Measurements from ENCODE around the gene BMX. TPM values are rescaled to one million over a fixed set of nuclear protein-coding genes. Genes with fewer than 3 reads are reported as not detected.
A peak's percentile ranks its signal among the peaks of the same experiment; 100 is the strongest.

Gene BMX
- polyA plus RNA-seq (ENCODE audit: insufficient read length), result 1.8 TPM

DNA sequence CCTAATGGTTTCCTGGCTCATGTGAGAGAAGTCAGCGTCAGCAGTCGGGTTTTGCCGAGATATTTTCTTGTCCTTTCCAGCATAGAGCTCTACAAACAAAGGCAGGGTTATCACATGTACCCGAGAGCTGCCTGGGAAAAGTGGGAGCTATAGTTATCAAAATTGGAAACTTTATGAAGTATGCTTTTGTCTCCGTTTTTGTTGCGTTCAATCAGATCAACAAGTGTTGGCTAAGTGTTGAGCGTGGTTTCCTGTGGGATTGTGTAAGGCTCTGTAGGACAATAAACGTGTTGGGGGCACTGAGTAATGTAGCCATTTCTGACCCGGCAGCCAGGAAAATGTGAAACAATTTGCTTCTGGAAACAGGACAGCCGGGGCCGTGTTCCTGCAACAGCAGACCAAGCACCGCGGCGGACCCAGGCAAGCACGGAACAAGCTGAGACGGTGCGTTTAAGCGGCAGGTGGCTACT, at the start of gene BMX:
Gene BMX, plus strand, starts transcription at position 311 of the 470 bp plus-strand sequence. CDS start 7,547 bp downstream, outside the sequence.
- peak; percentile 22 for DNase-seq (ENCODE audit: low read depth)

DNA sequence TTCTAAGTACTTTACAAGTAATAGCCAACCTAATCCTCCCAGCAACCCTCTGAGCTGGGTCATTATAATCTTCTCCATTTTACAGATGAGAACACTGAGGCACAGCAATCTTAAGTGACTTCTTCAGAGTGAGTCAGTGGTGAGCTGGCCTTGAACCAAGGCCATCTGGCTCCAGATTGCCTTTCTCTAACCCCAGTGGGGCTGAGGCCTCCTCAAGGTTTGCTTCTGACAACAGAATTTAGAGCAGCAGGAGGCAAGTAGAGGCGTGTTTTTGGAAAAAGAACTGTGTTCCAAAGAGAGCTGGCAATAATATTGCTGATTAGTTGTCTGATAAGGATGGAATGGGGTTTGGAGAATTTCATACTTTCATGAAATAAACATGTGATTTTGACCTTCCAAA, 48.7 kb upstream of the BMX start:
- DNase-seq (ENCODE audit: low read depth), result no peak

DNA sequence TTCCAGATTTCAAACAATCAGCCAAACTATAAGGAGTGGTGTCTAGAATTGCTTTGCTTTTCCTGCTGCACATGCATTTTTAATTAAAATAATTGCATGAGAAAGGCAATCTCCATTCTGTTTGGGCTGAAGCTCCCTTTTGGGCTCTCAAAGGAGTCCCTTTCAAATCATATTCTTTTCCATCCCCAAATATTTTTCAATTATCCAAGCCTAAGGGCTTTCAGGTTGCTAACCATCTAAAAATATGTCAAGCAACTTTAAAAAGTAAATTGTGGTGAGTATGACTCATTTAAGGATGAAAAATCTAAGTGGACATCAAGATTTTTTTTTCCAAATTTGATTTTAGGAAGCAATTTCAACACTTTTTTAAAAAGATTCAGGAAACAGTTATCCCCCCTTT, 35.9 kb upstream of the BMX start:
- no peak for DNase-seq (ENCODE audit: low read depth)

DNA sequence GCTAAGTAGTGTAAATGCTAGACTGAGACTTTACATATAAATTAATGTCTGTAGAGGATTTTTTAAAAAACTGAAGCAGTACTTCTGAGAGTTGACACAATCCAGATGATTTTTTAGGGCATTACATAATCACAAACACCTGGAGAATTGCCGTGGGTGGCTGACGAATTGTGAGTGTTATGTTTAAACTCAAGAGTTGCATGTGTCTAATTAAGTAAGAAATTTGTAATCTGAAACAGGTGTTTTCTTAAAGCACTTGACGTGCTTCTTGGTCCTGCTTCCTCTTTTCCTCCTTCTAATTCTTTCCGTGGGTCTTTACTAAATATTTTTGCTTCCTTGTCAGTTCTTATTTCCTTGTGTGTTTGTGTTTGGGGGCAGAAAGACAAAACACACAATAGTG, 35.3 kb upstream of the BMX start:
- no peak for DNase-seq (ENCODE audit: low read depth)

DNA sequence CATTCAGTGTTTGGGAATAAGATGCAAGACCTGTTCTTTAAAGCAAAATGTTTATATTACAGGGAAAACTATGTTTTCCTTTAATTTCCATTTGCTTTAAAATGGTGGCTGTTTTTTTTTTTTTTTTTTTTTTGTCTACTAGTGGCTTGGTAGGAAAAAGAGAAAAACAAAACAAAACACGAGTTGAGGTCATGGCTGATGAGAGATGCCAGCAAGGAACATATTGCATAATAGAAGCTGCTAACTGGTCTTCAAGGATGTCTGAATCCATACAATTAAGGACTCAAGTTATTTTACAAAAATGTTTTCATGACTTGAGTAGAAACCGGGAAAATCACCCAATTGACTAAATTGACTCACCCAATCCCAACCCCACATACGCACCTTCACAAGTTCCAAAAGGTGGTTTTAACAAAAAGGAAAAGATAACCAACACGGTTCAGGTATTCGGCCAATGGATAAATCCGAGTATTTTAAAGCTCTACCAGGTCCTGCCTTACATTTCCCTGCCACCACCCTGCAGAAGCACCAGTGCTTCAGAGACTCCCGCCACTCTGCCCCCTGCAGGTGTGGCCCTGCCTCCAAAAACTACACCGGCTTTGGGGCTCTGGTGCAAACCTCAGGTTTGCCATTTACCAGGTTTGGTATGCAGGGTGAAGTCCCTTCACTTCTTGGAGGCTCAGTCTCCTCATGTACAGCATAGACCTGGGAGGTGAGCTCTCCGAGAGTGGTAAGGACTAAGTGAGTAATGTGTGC, 34.5 kb upstream of the BMX start:
- no peak for DNase-seq (ENCODE audit: low read depth)

DNA sequence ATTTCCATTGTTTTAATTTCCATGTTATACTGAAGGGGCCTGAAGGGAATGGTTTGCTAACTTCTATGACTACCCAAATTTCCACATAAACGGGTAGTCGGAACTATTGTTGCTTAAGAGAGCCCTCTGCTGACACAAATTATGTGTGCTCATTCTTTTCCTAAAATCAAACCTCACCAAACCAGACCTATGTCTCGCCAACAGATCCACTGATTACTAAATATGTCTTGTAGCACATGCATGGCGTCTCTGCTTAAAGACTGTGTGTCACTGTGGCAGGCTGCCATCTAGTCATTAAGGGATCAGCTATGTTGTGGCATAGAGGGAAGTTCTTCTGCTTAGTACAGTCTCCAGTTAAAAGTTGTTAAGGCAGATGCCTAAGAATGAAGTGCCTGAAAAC, 32.6 kb upstream of the BMX start:
- DNase-seq (ENCODE audit: low read depth), result peak; percentile 11

DNA sequence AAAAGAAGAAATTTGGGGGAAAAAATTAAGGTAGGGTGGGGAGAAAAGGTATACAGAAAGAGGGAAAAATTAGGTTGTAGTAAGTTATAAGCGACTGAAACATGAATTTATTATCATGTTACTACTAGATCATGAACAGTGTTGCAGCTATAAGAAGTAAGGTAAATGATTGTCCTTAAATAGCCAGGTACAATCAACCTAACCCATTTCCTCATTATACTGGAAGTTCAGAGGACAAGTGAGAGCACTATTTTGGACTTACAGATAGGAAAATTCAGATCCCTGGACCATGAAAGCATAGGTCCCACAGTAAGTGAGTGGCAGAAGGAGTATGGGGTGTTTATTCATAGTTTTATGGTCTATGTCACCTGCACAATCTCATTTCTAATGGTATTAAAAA, 31.0 kb upstream of the BMX start:
- no peak for DNase-seq (ENCODE audit: low read depth)

DNA sequence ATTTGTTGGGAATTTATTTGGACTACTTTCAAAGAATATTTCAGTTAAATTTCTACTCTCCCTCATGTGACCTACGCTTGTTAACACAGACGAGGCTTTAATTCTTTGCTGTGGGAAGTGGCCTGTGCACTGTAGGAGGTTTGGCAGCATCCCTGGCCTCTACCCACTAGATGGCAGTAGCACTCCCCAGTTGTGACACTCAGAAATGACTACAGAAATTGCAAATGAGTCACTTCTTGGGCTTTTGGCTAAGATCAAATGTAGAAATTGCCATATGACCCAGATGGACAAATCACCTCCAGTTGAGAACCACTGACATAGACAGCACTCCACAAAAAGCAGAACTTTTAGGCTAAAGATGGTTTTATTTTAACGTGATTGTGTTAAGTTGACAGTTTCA, 29.6 kb upstream of the BMX start:
- DNase-seq (ENCODE audit: low read depth), result peak; percentile 35

DNA sequence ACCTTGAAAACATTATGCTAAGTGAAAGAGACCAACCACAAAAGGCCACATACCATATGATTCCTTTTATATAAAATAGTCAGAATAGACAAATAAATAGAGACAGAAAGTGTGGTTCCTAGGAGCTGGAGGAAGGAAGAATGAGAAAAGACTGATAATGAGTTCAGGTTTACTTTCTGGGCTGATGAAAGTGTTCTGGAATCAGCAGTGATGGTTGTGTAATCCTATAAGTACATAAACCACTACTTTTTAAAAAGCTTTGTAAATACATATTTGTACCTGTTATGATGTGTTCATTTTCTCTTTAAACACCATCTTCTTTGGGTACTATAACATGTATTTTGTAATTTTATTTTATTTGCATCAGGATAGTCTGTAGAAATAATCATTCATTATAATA, 28.1 kb upstream of the BMX start:
- DNase-seq (ENCODE audit: low read depth), result no peak

DNA sequence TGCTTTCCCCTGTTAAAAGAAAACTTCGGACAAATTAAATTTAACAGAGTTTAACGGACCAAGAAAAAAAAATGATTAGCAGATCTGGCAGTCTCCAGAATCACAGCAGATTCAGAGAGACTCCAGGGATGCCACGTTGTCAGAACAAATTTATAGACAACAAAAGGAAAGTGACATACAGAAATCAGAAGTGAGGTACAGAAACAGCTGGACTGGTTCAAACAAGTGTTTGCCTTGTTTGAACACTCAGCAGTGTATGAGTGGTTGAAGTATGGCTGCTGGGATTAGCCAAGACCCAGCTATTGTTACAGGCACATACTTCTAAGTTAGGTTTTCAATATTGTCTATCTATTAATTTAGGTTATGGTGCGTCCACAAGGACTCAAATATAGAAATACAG, 26.6 kb upstream of the BMX start:
- DNase-seq (ENCODE audit: low read depth), result no peak

DNA sequence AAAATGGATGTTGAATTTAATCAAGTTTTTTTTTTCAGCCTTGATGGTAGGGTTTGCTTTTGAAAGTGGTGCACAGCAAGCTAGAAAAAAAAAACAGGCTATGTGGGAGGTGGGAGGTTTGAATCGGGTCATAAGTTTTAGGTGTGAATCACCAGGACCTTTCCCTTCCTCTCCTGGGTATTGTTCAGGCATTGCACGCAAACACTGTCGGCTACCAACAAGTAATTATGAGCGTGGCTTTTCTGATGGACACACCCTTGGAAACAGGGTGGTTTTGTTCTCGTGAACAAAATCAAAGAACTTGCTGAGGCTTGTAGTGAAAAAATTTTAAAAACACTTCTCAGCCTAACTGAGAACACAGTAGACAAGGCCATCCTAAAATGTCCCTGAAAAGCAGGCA, 25.6 kb upstream of the BMX start:
- DNase-seq (ENCODE audit: low read depth), result no peak

DNA sequence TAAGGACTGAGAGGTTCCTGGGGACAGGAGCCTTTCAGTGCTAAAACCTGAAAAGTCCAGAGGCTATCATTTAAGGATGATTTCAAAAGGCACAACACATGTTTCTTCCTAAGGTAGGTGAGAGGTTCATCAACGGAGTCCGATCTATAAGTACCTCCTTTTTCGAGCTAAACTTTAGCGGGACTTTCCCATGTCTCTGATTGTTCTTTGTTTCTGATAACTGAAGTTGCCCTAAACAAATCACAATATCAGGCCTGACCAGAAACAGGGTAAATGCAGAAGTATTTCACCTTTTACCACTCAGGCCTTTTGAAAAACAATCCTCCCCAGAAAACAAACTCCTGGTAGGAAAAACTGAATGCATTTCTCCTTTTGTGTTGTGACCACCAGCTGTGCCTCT, 25.1 kb upstream of the BMX start:
- no peak for DNase-seq (ENCODE audit: low read depth)

DNA sequence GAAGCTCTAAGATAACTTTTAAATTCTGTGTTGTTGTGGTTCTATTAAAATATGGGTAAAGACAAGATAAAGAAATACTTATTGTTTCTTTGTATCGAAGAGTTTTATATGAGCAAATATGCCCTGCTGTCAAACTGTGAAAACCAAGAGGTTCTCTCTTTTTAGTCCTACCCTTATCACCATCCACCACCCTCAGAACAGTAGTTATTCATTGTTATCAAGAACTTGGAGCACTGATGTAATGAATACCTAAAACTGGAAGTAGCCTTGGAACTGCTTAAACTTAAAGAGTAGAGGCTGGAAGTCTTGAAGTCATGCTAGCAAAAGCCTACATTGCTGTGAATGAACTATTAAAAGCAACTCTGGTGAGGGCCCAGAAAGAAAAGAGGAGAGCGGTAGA, 16.7 kb upstream of the BMX start:
- no peak for DNase-seq (ENCODE audit: low read depth)

DNA sequence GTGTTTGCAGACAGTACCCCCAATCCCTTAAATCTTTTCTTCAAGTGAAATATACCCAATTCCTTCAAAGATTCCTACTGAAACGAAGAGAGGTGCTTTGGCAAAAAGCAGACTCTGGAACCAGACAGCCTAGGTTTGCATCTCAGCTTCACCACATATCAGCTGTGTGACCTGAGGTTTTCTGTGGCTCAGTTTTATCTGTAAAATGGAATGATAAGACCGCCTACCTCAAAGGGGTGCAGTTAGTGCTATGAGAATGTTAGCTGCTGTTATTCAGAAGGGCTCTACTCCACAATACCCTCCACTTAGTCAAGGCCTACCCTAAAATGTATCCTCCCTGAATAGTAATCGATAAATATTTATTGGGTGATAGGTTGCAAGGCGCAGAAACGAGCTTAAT, 8.1 kb upstream of the BMX start:
- no peak for DNase-seq (ENCODE audit: low read depth)

DNA sequence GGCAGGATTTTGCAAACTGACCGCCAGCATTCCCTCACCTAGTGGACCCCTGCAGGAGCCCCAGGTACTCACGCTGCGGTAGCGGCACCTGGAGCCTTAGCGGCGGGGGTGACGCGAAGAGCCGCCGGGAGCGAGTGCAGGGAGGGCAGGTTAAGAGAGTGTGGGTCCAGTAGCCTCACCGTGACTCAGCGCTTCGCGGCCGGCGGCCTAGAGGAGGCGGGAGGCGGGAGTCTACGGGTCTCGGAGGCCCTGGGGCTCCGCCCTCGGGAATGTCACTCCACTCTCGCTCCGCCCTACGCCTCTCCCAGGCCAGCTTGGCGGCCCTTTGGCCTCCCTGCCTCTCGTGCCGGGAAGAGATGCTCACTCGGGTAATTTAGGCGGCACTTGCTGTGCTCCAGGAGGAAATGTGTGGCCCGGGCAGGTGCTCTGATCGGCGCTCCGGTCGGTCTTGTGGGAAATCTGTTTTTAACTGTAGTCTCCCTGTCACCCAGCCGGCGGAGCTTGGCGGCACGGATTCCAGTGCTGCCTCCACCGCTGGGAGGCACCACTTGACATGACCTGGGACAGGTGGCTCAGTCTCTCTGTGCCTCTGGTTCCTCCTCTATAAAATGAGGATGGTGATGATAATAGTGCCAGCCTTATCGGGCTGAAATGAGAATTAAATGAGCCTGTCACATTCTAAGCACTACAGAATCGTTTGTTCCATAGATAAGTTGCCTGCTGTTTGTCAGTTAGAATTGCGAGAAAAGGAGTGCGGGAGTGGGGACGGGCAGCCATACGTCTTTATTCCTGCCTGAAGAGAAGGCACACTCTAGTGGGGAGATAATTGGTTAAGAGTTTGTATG, 7.3 kb upstream of the BMX start, which contains the start of gene PIR:
Gene PIR, minus strand, starts transcription at position 216 of the 845 bp plus-strand sequence. CDS start 2,076 bp downstream, outside the sequence.
- peak; percentile 35 for DNase-seq (ENCODE audit: low read depth)

DNA sequence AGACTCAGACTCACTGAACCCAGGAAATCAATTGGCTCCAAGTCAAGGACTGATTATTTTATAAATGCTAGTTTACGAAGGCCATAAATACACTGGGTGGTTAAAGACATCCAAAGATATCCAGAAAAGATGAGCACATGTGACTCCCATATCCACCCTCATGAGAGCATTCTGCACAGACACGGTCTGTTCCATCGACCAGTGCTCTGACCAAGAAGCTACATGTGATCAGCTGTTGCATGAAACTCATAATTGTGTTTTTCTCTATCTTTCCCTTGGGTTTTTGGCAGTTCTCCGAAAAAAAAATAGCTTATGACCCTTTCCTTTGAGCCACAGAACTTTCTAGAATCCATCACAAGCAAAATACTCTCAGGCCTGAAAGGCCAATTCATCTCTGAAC, 4.8 kb upstream of the BMX start:
- DNase-seq (ENCODE audit: low read depth), result no peak

DNA sequence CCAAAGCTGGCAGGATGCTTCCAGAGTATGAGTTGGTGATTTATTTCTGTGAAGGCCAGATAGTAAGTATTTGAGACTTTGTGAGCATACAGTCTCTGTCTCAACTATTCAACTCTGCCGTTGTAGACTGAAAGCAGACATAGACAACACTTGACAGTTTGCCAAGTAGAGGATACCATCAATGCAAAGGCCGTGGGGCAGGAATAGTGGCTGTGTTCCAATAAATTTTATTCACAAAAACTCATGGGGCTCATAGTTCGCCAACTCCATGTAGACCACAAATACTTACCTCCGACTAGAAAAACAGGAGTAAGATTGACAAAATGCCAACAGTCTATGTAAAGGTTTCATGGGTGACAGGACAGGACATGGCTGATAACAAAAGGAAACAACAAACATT, 3.8 kb upstream of the BMX start:
- no peak for DNase-seq (ENCODE audit: low read depth)

DNA sequence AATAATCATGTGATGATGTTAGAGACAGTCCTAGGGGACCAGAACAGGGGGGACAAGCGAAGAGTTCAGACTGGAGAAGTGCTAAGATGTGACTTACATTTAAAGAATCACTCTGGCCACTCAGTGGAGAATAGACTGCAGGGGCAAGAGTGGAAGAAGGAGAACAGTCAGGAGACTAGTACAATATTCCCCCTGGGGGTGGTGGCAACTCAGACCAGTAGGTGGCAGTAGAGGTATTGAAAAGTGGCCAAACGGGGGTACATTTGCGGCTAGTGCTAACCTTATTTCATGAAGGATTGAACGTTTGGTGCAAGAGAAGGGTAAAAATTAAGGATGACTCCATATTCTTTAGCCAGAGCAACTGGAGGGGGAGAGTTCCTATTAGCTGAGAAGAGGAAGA, 2.7 kb upstream of the BMX start:
- no peak for DNase-seq (ENCODE audit: low read depth)

DNA sequence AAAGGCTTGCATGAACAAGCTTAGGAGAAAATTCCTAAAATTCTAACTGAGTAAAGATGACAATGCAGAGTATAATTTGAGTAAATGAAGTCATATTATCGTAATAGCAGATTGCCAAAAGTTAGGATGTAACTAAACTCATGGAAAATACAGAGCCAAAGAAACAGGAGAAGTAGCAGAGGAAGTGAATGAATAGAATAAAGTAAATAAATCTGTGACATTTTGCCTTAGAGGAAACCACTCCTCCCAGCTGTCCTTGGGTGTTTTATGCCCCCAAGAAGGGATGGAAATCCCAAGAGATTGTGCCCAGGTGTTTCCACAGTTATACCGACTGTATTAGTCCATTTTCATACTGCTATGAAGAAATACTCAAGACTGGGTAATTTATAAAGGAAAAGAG, 1.9 kb upstream of the BMX start:
- no peak for DNase-seq (ENCODE audit: low read depth)

DNA sequence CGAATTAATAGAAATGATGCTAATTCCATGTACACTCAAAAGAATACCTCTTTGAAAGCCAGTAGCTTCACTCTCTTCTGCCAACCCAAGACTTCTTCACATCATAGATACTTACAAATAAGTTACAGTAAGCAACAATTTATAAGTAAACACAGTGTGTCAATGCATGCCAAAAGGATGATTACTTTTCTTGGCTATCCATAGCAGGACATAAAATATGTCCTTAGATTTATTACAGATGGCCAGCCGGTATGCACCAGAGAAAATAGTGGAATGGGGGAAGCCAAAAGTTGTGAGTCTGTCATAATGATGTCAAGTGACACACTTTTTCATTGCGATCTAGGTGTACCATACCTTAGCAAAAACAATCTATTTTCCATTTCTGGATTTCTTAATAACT, 631 bp upstream of the BMX start:
- no peak for DNase-seq (ENCODE audit: low read depth)

DNA sequence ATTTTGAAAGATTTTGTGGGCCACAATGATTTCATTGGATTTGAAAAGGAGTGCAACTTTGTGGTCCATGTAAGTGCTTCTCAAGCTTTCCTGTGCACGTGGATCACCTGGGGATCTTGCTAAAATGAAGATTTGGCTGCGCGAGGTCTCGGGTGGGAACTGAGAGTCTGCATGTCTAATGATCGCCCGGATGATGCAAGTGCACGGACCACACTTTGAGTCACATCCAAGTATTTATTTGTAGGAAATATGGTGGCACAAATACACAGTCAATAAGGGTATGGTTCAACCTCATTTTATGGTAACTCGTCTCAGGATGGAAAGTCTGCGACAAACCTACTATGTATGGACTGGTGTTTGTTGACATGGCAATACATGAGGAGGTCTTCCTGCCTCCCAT, 899 bp downstream of the BMX start:
- DNase-seq (ENCODE audit: low read depth), result no peak

DNA sequence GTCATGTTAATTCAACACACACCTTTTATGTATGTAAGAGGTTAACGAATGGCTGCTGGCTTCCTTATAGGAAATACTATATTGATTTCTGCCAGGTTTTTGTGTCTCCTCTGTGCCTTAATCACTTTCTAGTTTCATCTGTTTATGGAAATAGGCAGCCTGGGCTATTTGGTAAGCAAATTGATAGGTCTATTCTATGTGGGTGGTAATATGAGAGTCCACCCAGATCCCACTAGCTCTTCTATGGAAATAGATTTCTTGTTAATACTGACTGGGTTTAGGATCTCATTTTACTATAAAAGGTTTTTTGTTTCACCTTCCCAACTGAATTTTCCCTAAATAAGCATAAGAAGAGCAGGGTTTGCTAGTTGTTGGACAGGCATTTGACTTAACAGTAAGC, 4.1 kb downstream of the BMX start:
- DNase-seq (ENCODE audit: low read depth), result no peak

DNA sequence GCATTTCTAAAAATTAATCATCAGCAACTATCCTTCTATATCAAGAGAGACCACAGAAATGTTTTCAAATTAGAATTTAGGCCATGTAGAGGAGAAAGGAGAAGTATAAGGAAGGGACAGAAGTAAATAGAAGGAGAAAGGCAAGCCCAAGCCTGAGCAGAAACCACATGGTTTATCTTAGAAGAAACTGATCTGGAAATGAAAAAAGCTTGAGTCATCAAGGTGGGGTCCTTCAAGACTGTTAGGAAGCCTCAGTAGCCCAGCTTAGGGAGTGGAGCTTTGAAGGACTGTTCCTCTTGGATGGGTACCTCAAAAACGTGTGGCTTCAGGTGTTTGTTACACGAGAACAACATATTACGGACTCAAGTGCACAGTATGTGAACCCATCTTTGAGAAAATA, 4.5 kb downstream of the BMX start:
- no peak for DNase-seq (ENCODE audit: low read depth)
